ENCODE results near the gene EXOC4.

GRCh38 chr7:133230591-133231194 lies 22.2 kb upstream of the EXOC4 start:
- TF ChIP-seq EZH2 (IDR thresholded peaks at IDR 0.05; ENCODE audit: borderline replicate concordance, low read length), result no peak
- TF ChIP-seq, protein P1, sequence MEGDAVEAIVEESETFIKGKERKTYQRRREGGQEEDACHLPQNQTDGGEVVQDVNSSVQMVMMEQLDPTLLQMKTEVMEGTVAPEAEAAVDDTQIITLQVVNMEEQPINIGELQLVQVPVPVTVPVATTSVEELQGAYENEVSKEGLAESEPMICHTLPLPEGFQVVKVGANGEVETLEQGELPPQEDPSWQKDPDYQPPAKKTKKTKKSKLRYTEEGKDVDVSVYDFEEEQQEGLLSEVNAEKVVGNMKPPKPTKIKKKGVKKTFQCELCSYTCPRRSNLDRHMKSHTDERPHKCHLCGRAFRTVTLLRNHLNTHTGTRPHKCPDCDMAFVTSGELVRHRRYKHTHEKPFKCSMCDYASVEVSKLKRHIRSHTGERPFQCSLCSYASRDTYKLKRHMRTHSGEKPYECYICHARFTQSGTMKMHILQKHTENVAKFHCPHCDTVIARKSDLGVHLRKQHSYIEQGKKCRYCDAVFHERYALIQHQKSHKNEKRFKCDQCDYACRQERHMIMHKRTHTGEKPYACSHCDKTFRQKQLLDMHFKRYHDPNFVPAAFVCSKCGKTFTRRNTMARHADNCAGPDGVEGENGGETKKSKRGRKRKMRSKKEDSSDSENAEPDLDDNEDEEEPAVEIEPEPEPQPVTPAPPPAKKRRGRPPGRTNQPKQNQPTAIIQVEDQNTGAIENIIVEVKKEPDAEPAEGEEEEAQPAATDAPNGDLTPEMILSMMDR (IDR thresholded peaks at IDR 0.05; ENCODE audit: low read length), result peak; percentile 96

Measured in OCI-LY1 (cell line).